SU-DHL-6 (cell line): ENCODE measurements around the gene PNPLA7.
"Not testable (repeated sequence)": the region's sequence is repeated elsewhere in the genome, so short reads cannot be mapped to it uniquely, and the experiment has no call there.

ENCODE experiments used
- CTCF ChIP-seq: fragments of 200-600 bp; sonication (generic); IDR thresholded peaks from one replicate; pipeline ENCODE4 v1.5.1; 2017; ENCODE audit warnings: antibody characterized with exemption, mild to moderate bottlenecking, low read length, moderate library complexity; ENCODE audit not compliant: insufficient read depth, poor library complexity, severe bottlenecking
- EZH2phosphoT487 ChIP-seq: fragments of 200-600 bp; sonication (generic), shearing (Covaris generic); conservative IDR thresholded peaks from 2 replicates; pipeline ENCODE4 v1.6.1; 2018; ENCODE audit warnings: mild to moderate bottlenecking, antibody characterized with exemption, low read length, moderate library complexity, mixed read lengths

GRCh38 chr9:137511126-137511525 lies 39.1 kb downstream of the PNPLA7 start:
- TF ChIP-seq CTCF, EZH2phosphoT487: not testable (repeated sequence)
